Cardiac fibroblast (primary cell): ENCODE results near the gene TKFC.
A peak's percentile ranks its signal among the peaks of the same experiment; 100 is the strongest.

Source experiments
- DNase-seq, 2 donors: peaks; one replicate each; pipeline versions ENCODE4 v3.0.0 to v3.0.0-alpha.2; 2010; ENCODE audit warnings: low read depth in 2 of 2
- H3K4me3 ChIP-seq, 2 donors: replicated peaks in 1 of 2; 1 replicate in 1 of 2; 2 replicates in 1 of 2; pipeline ENCODE4 v1.5.1; 2011; ENCODE audit warnings: low read depth in 2 of 2, low read length in 2 of 2, mild to moderate bottlenecking in 2 of 2, moderate library complexity in 1 of 2
- TF ChIP-seq, protein P1 (sequence below): IDR thresholded peaks from one replicate; pipeline ENCODE4 v1.5.1; 2011; ENCODE audit warnings: low read depth, mild to moderate bottlenecking, low read length, inconsistent platforms

Gene TKFC

GRCh38 chr11:61310749-61311148, 22.3 kb upstream of the TKFC start:
- DNase-seq: no peak
- H3K4me3 ChIP-seq: no peak overlapping the region
- TF ChIP-seq, protein P1, sequence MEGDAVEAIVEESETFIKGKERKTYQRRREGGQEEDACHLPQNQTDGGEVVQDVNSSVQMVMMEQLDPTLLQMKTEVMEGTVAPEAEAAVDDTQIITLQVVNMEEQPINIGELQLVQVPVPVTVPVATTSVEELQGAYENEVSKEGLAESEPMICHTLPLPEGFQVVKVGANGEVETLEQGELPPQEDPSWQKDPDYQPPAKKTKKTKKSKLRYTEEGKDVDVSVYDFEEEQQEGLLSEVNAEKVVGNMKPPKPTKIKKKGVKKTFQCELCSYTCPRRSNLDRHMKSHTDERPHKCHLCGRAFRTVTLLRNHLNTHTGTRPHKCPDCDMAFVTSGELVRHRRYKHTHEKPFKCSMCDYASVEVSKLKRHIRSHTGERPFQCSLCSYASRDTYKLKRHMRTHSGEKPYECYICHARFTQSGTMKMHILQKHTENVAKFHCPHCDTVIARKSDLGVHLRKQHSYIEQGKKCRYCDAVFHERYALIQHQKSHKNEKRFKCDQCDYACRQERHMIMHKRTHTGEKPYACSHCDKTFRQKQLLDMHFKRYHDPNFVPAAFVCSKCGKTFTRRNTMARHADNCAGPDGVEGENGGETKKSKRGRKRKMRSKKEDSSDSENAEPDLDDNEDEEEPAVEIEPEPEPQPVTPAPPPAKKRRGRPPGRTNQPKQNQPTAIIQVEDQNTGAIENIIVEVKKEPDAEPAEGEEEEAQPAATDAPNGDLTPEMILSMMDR: no peak

GRCh38 chr11:61315260-61315659, 17.8 kb upstream of the TKFC start:
- TF ChIP-seq, protein P1: no peak
- no peak overlapping the region for H3K4me3 ChIP-seq
- DNase-seq: no peak

- H3K4me3 ChIP-seq: no peak overlapping the region
- DNase-seq: peak in 1 of 2 donors; percentile 72
- TF ChIP-seq, protein P1: no peak
Observed at GRCh38 chr11:61325649-61326414, 7.2 kb upstream of the TKFC start.

GRCh38 chr11:61327669-61328071, 5.4 kb upstream of the TKFC start:
- DNase-seq: peak; percentile 18 to 52
- TF ChIP-seq, protein P1: no peak
- no peak overlapping the region for H3K4me3 ChIP-seq

GRCh38 chr11:61328351-61328750, 4.7 kb upstream of the TKFC start:
- TF ChIP-seq, protein P1: no peak
- no peak overlapping the region for H3K4me3 ChIP-seq

GRCh38 chr11:61329871-61330270, 3.2 kb upstream of the TKFC start:
- H3K4me3 ChIP-seq: no peak overlapping the region
- TF ChIP-seq, protein P1: no peak
- DNase-seq: no peak

More at GRCh38 chr11:61328351-61328750, 4.7 kb upstream of the TKFC start:
- DNase-seq: no peak
